IPS DF 6.9 (cell line): Measurements from ENCODE around the gene ATP8A1.
"Not testable (repeated sequence)": the region's sequence is repeated elsewhere in the genome, so short reads cannot be mapped to it uniquely, and the experiment has no call there.

Experiments used
- DNase-seq: peaks from one replicate; pipeline ENCODE4 v3.0.0-alpha.2; 2013; ENCODE audit warnings: low read depth, low spot score
- H3K27ac ChIP-seq: one replicate; pipeline ENCODE4 v1.5.1; 2013; ENCODE audit warnings: low read length, control low read depth
- H3K27me3 ChIP-seq: 2 replicates; pipeline ENCODE4 v1.6.1; 2013; ENCODE audit warnings: mild to moderate bottlenecking, low read length; ENCODE audit not compliant: control insufficient read depth, insufficient read depth
- H3K36me3 ChIP-seq: 2 replicates; pipeline ENCODE4 v1.6.1; 2013; ENCODE audit warnings: low read length; ENCODE audit not compliant: control insufficient read depth, insufficient read depth
- H3K4me1 ChIP-seq: 2 replicates; pipeline ENCODE4 v1.6.1; 2013; ENCODE audit warnings: low read length; ENCODE audit not compliant: control insufficient read depth, insufficient read depth
- H3K4me3 ChIP-seq: 2 replicates; pipeline ENCODE4 v1.5.1; 2013; ENCODE audit warnings: mild to moderate bottlenecking, low read length
- H3K9me3 ChIP-seq: 2 replicates; pipeline ENCODE4 v1.6.1; 2013; ENCODE audit warnings: low read length, inconsistent platforms; ENCODE audit not compliant: control insufficient read depth, insufficient read depth
- WGBS: extraction: QIAGEN DNeasy Blood & Tissue Kit; methylation state at CpG from one replicate; pipeline ENCODE4 v1.1.7; 2013; ENCODE audit warnings: mixed read lengths, missing lambda C conversion rate; ENCODE audit not compliant: insufficient read length, insufficient coverage; 5-methylcytosine and 5-hydroxymethylcytosine counted together

The ATP8A1 gene

GRCh38 chr4:42377497-42377896, 279.4 kb downstream of the ATP8A1 start:
- no peak for DNase-seq
- H3K9me3 ChIP-seq = no peaks in the 10 kb centered on the region
- no peaks in the 10 kb centered on the region for H3K36me3 ChIP-seq
- no peaks in the 10 kb centered on the region for H3K4me1 ChIP-seq
- no peak overlapping the region for H3K4me3 ChIP-seq
- no CpG with 5 or more reads among the region's 4 CpGs for WGBS
- H3K27me3 ChIP-seq = no peaks in the 10 kb centered on the region
- H3K27ac ChIP-seq = no peak overlapping the region

- H3K36me3 ChIP-seq, H3K9me3 ChIP-seq, H3K27me3 ChIP-seq, H3K27ac ChIP-seq, H3K4me3 ChIP-seq, H3K4me1 ChIP-seq, DNase-seq: not testable (repeated sequence)
- WGBS = no CpG with 5 or more reads among the region's 6 CpGs
Measured at GRCh38 chr4:42372303-42372702, 284.6 kb downstream of the ATP8A1 start.

DNA sequence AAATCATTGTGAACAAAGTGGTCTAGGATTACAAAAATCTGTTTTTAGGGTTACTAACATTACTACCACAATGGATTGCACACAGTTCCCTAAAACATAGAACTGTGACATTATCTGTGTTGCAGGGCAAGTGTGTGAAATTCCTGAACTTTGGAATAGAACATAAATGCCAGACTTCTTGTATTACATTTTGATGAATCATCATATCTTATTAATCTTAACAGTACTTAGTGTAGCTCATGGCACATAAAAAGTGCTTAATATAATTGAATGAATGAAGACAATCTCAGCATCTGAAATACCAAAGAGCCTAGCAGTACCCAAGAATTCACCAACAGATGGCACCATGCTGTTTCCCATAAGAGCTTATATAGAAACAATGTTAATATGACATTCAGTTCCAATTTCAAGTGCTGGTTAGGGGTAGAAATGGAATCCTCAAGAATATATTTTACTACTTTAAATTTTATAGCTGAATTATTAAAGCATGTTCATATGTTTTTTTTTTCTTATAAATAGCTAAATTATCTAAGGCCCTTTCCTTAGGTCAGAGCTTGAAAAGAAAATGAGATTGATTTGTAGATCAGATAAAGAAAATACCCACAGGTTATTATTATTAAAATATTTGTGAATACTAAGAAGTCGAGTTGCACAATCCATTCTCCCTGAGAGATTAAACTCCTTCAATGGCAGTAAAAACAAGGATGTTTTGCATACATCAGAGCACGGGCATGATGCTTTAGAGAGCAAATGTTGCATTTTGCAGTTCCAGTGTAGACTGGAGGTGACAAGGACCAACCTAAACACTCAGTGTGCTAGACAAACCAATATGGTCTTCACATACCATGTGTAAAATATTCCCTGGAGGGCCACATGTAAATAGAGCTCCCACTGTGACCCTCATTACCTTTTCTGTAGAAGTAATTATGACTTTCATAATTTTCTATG, 285.3 kb downstream of the ATP8A1 start:
- H3K4me3 ChIP-seq = no peak overlapping the region
- H3K27me3 ChIP-seq = no peaks in the 10 kb centered on the region
- no peaks in the 10 kb centered on the region for H3K9me3 ChIP-seq
- no peaks in the 10 kb centered on the region for H3K4me1 ChIP-seq
- DNase-seq = peak; percentile 11
- H3K27ac ChIP-seq = no peak overlapping the region
- no CpG with 5 or more reads among the region's 2 CpGs for WGBS
- no peaks in the 10 kb centered on the region for H3K36me3 ChIP-seq

GRCh38 chr4:42369489-42369888, 287.4 kb downstream of the ATP8A1 start:
- Histone ChIP-seq H3K27ac (no peak overlapping the region), H3K9me3 (no peaks in the 10 kb centered on the region), H3K27me3 (no peaks in the 10 kb centered on the region), H3K4me3 (no peak overlapping the region), H3K4me1 (no peaks in the 10 kb centered on the region), H3K36me3 (no peaks in the 10 kb centered on the region)
- no peak for DNase-seq
- WGBS = no CpG with 5 or more reads among the region's 27 CpGs

DNA sequence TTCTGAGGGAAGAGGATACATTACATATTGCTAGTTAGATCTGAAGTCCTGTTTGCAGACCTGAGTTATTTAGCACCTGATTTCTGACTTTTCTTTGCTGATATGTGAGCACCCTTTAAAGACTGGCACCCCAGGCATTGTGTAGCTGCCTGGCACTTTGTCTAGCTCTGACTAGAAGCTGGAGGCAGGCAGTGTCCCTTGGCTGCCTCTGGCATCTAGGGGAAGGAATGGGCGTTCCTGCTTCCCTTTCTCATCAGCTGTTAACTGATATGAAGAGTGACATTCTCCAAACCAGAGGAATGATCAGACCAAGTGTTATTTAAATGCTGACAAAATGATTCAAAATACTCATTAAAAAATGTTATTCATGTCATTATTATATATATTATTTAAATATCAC, 289.9 kb downstream of the ATP8A1 start:
- no CpG with 5 or more reads among the region's 1 CpG for WGBS
- H3K9me3 ChIP-seq = no peaks in the 10 kb centered on the region; the same call in 1 of the 2 replicates
- no peak overlapping the region for H3K27ac ChIP-seq
- H3K4me1 ChIP-seq = no peaks in the 10 kb centered on the region
- no peaks in the 10 kb centered on the region for H3K27me3 ChIP-seq
- no peaks in the 10 kb centered on the region for H3K36me3 ChIP-seq
- no peak overlapping the region for H3K4me3 ChIP-seq
- DNase-seq = no peak

GRCh38 chr4:42364266-42365053, 292.4 kb downstream of the ATP8A1 start:
- no peaks in the 10 kb centered on the region; the same call in 1 of the 2 replicates for H3K9me3 ChIP-seq
- DNase-seq = no peak

GRCh38 chr4:42363614-42364013, 293.3 kb downstream of the ATP8A1 start:
- no peak overlapping the region for H3K27ac ChIP-seq
- no peak overlapping the region for H3K4me3 ChIP-seq
- DNase-seq = no peak
- WGBS = no CpG with 5 or more reads among the region's 3 CpGs
- no peaks in the 10 kb centered on the region for H3K4me1 ChIP-seq
- no peaks in the 10 kb centered on the region; the same call in 1 of the 2 replicates for H3K9me3 ChIP-seq
- no peaks in the 10 kb centered on the region for H3K36me3 ChIP-seq
- H3K27me3 ChIP-seq = no peaks in the 10 kb centered on the region

More at GRCh38 chr4:42364266-42365053, 292.4 kb downstream of the ATP8A1 start:
- H3K36me3 ChIP-seq = no peaks in the 10 kb centered on the region
- H3K27me3 ChIP-seq = no peaks in the 10 kb centered on the region
- H3K27ac ChIP-seq = no peak overlapping the region
- H3K4me3 ChIP-seq = no peak overlapping the region
- H3K4me1 ChIP-seq = no peaks in the 10 kb centered on the region

GRCh38 chr4:42362591-42362990, 294.3 kb downstream of the ATP8A1 start:
- 100% methylated on average over 1 of the region's 3 CpGs for WGBS
- no peaks in the 10 kb centered on the region for H3K27me3 ChIP-seq
- no peaks in the 10 kb centered on the region for H3K4me1 ChIP-seq
- DNase-seq = no peak
- no peak overlapping the region for H3K27ac ChIP-seq
- H3K36me3 ChIP-seq = no peaks in the 10 kb centered on the region
- H3K4me3 ChIP-seq = no peak overlapping the region
- no peaks in the 10 kb centered on the region; the same call in 1 of the 2 replicates for H3K9me3 ChIP-seq

GRCh38 chr4:42361456-42361855, 295.4 kb downstream of the ATP8A1 start:
- H3K27me3 ChIP-seq = no peaks in the 10 kb centered on the region
- no CpG with 5 or more reads among the region's 8 CpGs for WGBS
- no peak overlapping the region for H3K27ac ChIP-seq
- no peaks in the 10 kb centered on the region; the same call in 1 of the 2 replicates for H3K9me3 ChIP-seq
- H3K4me3 ChIP-seq = no peak overlapping the region
- H3K4me1 ChIP-seq = no peaks in the 10 kb centered on the region
- H3K36me3 ChIP-seq = no peaks in the 10 kb centered on the region
- no peak for DNase-seq

GRCh38 chr4:42360256-42360669, 296.6 kb downstream of the ATP8A1 start:
- H3K36me3 ChIP-seq = no peaks in the 10 kb centered on the region
- no peaks in the 10 kb centered on the region; the same call in 1 of the 2 replicates for H3K9me3 ChIP-seq
- no peak overlapping the region for H3K27ac ChIP-seq
- no peak for DNase-seq
- no peaks in the 10 kb centered on the region for H3K27me3 ChIP-seq
- no peaks in the 10 kb centered on the region for H3K4me1 ChIP-seq
- no CpG with 5 or more reads among the region's 2 CpGs for WGBS
- H3K4me3 ChIP-seq = no peak overlapping the region
